GM18507 (cell line): ENCODE measurements around the gene ADAMTSL3.
"Not testable (repeated sequence)": the region's sequence is repeated elsewhere in the genome, so short reads cannot be mapped to it uniquely, and the experiment has no call there.

Experiments used
- DNase-seq: peaks from one replicate; pipeline ENCODE4 v3.0.0; 2011; ENCODE audit warnings: low read depth; ENCODE audit not compliant: insufficient read length; ENCODE audit errors: extremely low spot score
- FAIRE-seq: peaks from 2 replicates; lab custom pipeline; 2011; peaks lifted over from hg19 to GRCh38; lab: Jason Lieb, UNC

Gene ADAMTSL3

GRCh38 chr15:83695246-83695645 lies 41.3 kb downstream of the ADAMTSL3 start:
- DNase-seq (no peak), FAIRE-seq (no peak)

- FAIRE-seq: no peak
Measured at GRCh38 chr15:83695901-83696425, 42.0 kb downstream of the ADAMTSL3 start.

DNA sequence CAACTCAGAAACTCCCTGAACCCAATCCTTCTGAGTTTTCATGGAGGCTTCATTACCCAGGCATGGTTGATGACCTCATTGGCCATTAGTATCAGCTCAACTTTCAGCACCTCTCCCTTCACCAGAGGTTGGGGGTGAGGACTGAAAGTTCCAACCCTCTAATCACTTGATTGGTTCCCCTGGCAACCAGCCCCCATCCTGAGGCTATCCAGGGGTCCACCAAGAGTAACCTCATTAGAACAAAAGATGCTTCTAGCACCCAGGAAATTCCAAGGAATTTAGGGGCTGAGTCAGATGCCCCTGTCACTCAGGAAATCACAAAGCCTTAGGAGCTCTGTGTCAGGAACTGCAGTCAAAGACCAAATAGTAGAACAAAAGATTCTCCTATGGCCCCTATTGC lies 43.8 kb downstream of the ADAMTSL3 start:
- DNase-seq (no peak), FAIRE-seq (no peak)

More at GRCh38 chr15:83695901-83696425, 42.0 kb downstream of the ADAMTSL3 start:
- no peak for DNase-seq

DNA sequence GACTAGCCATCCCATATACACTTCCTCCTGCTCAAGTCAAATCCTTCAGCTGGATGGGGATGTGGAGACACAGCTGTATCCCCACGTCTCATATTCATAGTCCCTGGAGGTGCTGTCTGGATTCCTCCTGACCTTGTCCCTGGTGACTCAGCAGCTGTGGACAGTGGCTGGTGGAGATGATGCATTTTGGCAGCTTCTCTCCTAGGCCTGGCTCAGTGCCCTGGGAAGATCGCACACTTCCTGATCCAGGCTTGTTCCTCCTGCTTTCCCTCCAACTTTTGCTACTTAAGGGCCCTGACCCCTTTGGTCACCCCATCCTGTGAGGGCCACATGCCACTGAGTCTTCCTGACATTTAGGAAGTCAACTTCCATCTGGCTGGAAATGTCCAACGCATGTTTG lies 44.4 kb downstream of the ADAMTSL3 start:
- no peak for DNase-seq
- no peak for FAIRE-seq

DNA sequence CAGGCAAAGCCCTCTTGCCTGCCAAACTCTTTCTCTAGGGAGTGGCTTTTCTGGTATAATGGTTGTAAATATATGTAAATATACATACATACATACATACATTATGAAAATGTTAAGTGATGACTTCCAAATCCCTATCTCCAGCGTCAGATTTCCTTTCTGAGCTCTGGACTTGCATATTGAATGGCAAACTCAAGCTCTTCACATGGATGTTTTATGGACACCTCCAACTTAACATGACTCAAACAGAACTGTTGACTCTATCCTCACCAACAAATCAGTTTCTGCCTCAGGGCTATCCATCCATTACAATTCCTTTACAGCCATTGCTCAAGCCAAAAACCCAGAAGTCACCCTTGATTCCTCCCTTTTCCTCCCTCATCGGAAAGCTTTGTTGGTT lies 45.1 kb downstream of the ADAMTSL3 start:
- FAIRE-seq: no peak
- no peak for DNase-seq

GRCh38 chr15:83700082-83700481 lies 46.2 kb downstream of the ADAMTSL3 start:
- no peak for DNase-seq

DNA sequence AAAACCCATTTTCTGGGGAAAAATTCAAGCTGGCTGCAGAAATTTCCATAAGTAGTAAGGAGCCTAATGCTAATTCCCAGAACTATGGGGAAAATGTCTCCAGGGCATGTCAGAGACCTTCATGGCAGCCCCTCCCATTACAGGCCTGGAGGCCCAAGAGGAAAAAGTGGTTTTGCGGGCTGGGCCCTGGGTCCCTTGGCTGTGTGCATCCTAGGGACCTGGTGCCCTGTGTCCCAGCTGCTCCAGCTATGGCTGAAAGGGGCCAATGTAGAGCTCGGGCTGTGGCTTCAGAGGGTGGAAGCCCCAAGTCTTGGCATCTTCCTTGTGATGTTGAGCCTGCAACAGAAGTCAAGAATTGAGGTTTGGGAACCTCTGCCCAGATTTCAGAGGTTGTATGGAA lies 48.4 kb downstream of the ADAMTSL3 start:
- DNase-seq: not testable (repeated sequence)

More at GRCh38 chr15:83700082-83700481, 46.2 kb downstream of the ADAMTSL3 start:
- no peak for FAIRE-seq

DNA sequence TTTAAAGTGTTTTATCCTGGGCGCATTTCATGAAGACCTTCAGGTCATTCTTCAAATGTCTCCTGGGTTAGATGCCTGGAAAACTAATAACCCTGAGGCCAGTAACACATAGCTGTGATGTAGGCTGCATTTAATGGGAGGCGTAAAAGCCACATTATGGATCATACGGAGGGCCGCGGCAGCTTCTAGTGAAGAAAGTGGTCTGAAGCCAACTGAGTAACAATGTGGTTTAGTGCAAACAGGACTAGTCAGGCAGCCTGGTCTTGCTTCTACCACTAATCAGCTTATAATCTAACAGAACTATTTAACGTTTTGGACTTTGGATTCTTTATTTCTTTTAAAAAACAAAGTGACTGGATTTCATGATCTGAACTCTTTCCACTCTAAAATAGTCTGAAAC lies 54.4 kb downstream of the ADAMTSL3 start:
- FAIRE-seq: no peak

More for the DNA sequence above, 48.4 kb downstream of the ADAMTSL3 start:
- FAIRE-seq: not testable (repeated sequence)

DNA sequence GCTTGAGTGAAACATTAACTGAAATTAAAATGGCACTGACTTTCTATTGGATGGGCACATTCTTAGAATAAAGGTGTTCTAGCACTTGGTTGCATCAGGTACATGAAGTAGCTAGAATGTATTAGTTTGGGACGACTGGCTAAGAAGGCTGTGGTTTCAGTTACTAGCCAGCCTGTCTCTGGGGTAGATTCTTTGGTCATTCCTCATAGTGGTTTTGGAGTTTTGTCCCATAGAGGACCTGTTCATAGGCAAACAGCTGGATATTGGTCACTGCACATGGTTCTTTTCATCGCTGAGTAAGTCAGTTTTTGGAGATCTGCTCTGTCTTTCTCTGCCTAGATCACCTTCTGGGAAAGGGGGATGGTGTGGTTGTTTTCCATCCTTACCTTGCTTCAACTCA lies 55.3 kb downstream of the ADAMTSL3 start:
- DNase-seq (no peak), FAIRE-seq (no peak)

More for the DNA sequence above, 54.4 kb downstream of the ADAMTSL3 start:
- DNase-seq: no peak

DNA sequence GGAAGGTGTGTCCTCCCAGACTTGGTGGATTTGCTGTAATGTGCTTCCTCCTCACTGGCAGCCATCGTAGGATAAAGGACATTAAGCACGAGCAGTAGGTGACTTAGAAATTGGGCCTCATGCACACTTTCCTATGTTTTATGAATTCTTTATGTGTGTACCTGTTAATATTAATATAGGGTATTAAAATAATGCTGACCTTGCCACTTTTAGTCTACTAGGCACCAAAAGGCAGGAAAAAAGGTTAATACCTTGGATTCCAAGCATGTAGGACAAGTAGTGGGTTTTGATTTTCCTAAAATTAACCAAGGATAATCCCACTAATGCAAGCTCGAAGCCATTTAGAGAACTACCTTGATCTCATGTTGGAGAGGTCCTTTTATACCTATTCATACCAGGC lies 55.9 kb downstream of the ADAMTSL3 start:
- DNase-seq (no peak), FAIRE-seq (no peak)

- DNase-seq (no peak), FAIRE-seq (no peak)
Measured at GRCh38 chr15:83710452-83710851, 56.5 kb downstream of the ADAMTSL3 start.

- no peak for DNase-seq
- FAIRE-seq: no peak
Measured at GRCh38 chr15:83711236-83711635, 57.3 kb downstream of the ADAMTSL3 start.

DNA sequence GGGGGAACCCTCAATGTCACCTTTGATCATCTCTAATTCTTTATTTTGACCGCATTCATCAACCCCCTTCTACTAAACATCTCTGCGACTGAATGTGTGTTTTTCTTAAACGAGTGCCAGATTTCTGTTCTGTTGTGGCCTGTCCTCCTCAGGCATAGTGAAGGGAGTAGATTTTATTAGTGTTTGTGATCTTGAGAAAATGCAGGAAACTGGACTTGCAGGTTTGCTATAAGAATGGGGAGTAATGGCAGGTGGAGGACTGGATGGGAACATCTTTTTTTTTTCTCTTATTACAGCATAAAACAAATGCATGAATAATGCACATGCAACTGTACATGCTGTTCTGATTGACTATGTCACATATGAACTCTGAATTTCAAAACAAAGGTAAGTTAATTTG lies 59.3 kb downstream of the ADAMTSL3 start:
- FAIRE-seq (no peak), DNase-seq (no peak)

DNA sequence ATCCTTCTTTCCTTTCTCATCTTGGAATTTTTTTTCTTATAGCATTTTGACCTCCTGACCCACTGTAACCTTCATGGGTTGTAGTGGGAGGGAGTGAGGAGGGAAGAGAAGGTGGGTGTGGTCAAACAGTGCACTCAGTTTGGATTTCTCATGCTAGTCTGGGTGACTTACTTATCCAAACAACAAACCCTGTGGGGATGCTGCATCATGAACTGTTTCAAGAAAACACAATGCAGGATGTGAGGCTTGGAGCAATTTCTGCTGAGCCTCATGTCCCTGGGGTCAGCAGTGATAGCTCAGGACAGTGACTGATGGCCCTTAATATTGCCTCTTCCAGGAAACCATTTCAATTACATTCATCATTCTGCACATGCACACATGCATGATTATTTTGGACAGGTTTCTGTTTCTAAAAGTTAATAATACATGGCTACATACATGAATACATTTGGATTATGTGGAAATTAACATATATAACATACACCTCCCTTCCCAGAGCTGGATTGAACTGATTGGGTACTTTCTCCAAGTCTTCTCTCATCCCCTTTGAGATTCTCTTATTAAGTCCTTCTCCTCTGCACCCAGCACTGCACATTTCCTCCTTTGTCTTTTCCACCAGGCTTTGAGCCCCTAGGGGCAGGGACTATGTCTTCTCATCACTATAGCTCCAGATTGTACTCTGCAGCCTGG lies 61.2 kb downstream of the ADAMTSL3 start:
- DNase-seq (no peak), FAIRE-seq (no peak)

DNA sequence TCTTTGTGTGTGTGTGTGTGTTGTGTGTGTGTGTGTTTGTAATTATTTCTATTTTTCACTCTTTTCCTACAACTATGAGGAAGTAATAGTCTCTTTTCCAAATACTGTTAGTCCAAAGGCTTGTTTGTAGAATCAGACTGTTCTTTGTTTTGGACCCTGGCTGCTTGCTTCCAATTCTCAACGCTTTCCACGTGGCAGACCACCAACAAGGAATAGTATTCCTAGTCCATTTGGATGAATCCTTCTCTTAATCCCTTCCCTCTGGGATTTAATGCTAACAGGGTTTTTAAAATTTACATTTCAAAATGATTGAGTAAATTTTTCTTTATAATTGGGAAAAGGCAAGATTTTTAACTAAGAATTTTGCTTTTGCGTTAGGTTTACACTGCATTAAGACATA lies 62.7 kb downstream of the ADAMTSL3 start:
- DNase-seq: no peak
- FAIRE-seq: no peak

- FAIRE-seq: no peak
- no peak for DNase-seq
Measured at GRCh38 chr15:83717010-83717409, 63.1 kb downstream of the ADAMTSL3 start.

DNA sequence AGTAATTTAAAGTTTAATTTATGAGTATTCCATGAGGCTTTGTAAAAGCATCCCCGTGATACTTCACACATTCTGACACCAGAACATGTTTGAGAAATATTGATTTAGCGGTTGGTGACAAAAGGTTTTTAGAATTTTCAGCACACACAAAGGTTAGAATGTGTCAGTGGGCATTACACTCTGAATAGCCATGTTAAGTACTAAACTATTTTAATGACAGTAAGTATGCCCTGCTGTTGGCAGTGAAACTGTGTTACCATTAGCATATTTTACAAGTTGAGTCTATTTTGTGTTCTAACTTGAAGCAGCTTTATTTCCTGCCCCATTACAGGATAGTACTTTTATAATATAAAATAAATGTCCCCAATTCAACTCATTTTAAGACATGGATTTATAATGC lies 66.5 kb downstream of the ADAMTSL3 start:
- no peak for DNase-seq
- FAIRE-seq: no peak

GRCh38 chr15:83721031-83721430 lies 67.1 kb downstream of the ADAMTSL3 start:
- FAIRE-seq: no peak

GRCh38 chr15:83721981-83722380 lies 68.1 kb downstream of the ADAMTSL3 start:
- FAIRE-seq: no peak
- no peak for DNase-seq

More at GRCh38 chr15:83721031-83721430, 67.1 kb downstream of the ADAMTSL3 start:
- DNase-seq: no peak

- no peak for FAIRE-seq
- DNase-seq: no peak
Measured at GRCh38 chr15:83723216-83723615, 69.3 kb downstream of the ADAMTSL3 start.

DNA sequence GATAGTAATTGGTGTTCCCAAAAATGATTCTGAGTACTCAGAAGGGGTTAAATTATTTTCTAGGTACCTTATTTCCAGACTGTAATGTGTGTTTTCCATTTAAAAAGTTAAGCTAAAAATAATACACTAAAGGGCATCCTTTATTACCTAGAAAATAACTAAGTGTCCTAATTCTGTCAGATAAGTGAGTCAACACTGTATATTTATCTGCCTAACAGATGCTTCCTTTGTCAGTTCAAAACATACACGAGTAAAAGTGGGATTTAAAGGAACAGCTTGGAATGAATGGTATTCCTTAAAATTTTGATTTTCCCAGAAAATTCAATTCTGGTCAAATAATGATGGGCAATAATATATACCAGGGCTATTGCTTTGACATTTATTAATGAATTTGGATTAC lies 78.3 kb downstream of the ADAMTSL3 start:
- FAIRE-seq: no peak

More for the DNA sequence above, 78.3 kb downstream of the ADAMTSL3 start:
- no peak for DNase-seq
